ENCODE measurements around the gene ST7L. TPM values are rescaled to one million over a fixed set of nuclear protein-coding genes. Genes with fewer than 3 reads are reported as not detected.
"Not testable (repeated sequence)": the region's sequence is repeated elsewhere in the genome, so short reads cannot be mapped to it uniquely, and the experiment has no call there.

ST7L gene
- total RNA-seq, 1 donor from 2014 or later: 12.6 TPM

DNA sequence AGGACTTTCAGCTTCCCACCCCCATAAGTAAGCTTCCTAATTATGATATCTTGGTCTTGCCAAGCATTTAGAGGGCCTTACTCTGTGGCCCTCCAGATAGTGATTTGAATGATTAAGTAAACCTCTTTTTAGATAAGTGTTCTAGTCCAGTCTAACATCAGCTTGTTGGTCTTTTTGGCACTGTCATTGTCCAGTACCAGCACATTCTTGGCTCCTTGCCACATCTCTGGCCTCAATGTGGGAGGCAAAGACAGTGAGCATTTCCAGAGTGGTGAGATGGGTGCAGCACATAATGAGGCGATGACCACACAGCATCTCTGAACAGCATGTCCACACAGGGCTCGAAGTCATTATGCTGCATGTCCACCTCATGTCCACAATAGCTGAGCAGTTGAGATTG is 6.8 kb upstream of the ST7L start:
- Histone ChIP-seq H3K27me3 (ENCODE audit: low read depth) (no peaks in the 10 kb centered on the region), H3K9me3 (replicated peaks) (no peaks in the 10 kb centered on the region), H3K4me1 (peaks cover 88% of the 10 kb centered on the region), H3K27ac (replicated peaks) (no peak overlapping the region), H3K36me3 (no peaks in the 10 kb centered on the region), H3K4me3 (no peak overlapping the region)
- DNase-seq: no peak
- TF ChIP-seq, protein P1, sequence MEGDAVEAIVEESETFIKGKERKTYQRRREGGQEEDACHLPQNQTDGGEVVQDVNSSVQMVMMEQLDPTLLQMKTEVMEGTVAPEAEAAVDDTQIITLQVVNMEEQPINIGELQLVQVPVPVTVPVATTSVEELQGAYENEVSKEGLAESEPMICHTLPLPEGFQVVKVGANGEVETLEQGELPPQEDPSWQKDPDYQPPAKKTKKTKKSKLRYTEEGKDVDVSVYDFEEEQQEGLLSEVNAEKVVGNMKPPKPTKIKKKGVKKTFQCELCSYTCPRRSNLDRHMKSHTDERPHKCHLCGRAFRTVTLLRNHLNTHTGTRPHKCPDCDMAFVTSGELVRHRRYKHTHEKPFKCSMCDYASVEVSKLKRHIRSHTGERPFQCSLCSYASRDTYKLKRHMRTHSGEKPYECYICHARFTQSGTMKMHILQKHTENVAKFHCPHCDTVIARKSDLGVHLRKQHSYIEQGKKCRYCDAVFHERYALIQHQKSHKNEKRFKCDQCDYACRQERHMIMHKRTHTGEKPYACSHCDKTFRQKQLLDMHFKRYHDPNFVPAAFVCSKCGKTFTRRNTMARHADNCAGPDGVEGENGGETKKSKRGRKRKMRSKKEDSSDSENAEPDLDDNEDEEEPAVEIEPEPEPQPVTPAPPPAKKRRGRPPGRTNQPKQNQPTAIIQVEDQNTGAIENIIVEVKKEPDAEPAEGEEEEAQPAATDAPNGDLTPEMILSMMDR (IDR thresholded peaks at IDR 0.05; ENCODE audit: borderline replicate concordance): no peak
- intact Hi-C loops (cut with micrococcal nuclease): no loop called here

DNA sequence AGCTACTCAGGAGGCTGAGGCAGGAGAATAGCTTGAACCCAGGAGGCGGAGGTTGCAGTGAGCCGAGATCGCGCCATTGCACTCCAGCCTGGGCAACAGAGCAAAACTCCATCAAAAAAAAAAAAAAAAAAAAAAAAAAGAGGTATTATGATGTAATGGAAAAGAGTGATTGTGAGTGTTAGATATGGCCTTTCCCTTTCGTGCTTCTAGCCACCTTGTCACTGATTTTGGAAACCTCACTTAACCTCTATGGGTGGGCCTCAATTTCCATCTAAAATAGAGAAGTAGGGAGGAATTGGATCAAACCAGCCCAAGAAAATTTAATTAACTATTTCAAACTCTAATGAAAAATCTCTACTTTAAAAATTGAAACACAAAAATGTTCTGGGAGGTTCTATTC is 5.6 kb upstream of the ST7L start:
- H3K9me3 ChIP-seq (replicated peaks); H3K36me3 ChIP-seq; H3K4me3 ChIP-seq; intact Hi-C loops (cut with micrococcal nuclease); H3K27ac ChIP-seq (replicated peaks); H3K27me3 ChIP-seq (ENCODE audit: low read depth); DNase-seq: not testable (repeated sequence)
- H3K4me1 ChIP-seq: peaks cover 90% of the 10 kb centered on the region

DNA sequence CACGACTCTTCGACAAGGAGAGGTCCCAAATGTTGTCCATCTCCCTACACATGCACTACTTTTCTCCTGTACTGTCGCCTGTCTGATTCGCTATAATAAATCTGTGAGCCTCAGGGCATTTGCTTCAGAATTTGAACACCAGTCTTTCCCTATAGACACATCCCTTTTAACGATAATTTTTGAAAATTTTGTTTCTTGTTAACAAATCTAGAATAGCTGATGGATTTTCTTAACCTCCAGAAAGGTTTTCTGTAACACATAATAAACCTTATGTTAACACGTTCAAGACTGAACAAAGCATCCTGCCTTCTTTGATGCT is 1.4 kb upstream of the ST7L start:
- Histone ChIP-seq H3K4me1 (peaks cover 85% of the 10 kb centered on the region), H3K36me3 (peaks cover 12% of the 10 kb centered on the region), H3K27me3 (ENCODE audit: low read depth) (no peaks in the 10 kb centered on the region), H3K4me3 (peak overlapping the region; percentile 90), H3K27ac (replicated peaks) (peak overlapping the region; percentile 99), H3K9me3 (replicated peaks) (no peaks in the 10 kb centered on the region)
- no peak for DNase-seq
- intact Hi-C loops (cut with micrococcal nuclease): no loop called here
- TF ChIP-seq, protein P1 (IDR thresholded peaks at IDR 0.05; ENCODE audit: borderline replicate concordance): no peak

DNA sequence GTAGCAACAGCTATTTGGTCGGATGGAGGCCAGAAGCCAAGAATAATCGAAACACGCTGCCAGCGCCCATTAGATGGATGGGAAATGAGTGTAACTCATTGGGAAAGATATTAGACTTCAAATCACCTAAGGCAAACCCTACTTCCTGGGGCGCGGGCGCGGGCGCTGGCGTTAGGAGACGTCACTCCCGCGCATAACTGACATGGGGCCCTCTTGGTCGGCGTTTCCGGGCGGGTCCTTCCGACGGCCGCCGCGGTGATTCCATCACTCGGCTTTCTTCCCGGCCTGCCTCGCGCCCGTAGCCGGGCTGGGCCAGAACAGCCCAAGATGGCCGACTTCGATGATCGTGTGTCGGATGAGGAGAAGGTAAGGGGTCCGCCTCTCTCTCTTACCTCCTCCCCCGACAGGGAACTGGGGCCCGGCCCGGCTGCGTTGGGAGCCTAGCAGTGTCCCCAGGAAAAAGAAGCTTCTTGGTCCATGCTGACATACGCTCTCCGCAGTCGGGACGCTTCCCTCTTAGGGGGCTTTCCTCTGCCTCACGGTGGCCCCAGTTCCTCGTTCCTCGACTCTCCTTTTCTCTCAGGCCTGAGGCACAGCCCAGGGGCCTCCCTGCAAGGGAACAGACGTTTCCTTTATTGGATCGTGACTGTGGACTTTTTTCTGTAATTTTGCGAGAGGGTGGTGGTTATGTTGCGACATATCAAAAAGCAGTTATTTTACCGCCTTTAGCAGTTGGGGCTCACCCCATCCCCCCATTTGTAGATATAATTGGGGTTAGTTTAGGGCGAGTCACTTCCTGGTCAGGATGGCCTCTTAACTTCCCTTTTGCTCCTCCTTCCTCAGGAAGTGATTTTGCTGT is 806 bp upstream of the ST7L start, which contains the start of gene CAPZA1:
TSS of gene CAPZA1 (plus strand) at position 315 of the 859 bp plus-strand sequence. CDS start at position 328, 13 bp downstream.
- Histone ChIP-seq H3K27ac (replicated peaks) (peak within 1 kb of the TSS; percentile 99), H3K4me3 (peak within 1 kb of the TSS; percentile 90), H3K4me1 (peaks cover 79% of the 10 kb centered on the region), H3K36me3 (peaks cover 18% of the 10 kb centered on the region), H3K9me3 (replicated peaks) (no peaks in the 10 kb centered on the region), H3K27me3 (ENCODE audit: low read depth) (no peaks in the 10 kb centered on the region)
- DNase-seq: peak; percentile 91
- TF ChIP-seq, protein P1 (IDR thresholded peaks at IDR 0.05; ENCODE audit: borderline replicate concordance): no peak
- intact Hi-C loops (cut with micrococcal nuclease): loop anchor here (5.0 kb wide), 1 partner anchor 88 kb away; the partner anchor contains the start of gene RHOC

DNA sequence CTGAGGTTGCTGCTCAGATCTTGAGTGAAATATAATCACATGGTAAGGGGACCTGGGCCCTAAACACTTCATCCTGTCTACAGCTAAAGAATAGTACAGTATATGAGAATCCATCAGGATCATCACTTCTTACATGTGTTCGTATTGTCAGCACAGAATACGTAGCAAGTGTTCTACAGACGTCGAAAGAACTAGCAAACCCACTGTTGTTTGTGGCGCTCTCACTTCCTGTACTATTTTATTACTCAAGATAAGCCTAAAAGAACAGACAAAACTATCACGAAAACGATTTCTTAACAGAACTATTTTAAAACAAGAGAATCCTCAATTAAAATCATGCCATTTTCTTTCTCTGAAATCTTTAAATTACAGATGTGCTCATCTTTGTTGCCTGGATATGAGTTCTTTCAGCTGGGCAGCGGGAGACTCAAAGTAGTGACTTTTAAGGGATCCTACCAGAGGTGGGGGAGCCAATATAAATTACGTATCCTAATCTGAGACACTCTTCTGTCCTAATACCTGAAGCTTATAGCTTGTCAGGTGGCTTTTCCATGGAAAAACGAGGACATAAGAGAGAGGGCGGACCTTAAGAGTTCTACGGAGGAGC is 724 bp downstream of the ST7L start:
- Histone ChIP-seq H3K4me3 (peak overlapping the region; percentile 90), H3K27me3 (ENCODE audit: low read depth) (no peaks in the 10 kb centered on the region), H3K36me3 (peaks cover 34% of the 10 kb centered on the region), H3K9me3 (replicated peaks) (no peaks in the 10 kb centered on the region), H3K4me1 (peaks cover 66% of the 10 kb centered on the region), H3K27ac (replicated peaks) (peak overlapping the region; percentile 99)
- intact Hi-C loops (cut with micrococcal nuclease): loop anchor here (5.0 kb wide), 1 partner anchor 89 kb away; the partner anchor contains the start of gene RHOC
- DNase-seq: no peak
- TF ChIP-seq, protein P1 (IDR thresholded peaks at IDR 0.05; ENCODE audit: borderline replicate concordance): no peak

Data from left ventricle myocardium inferior (tissue), 1 donor.